ENCODE measurements around the gene LRMDA. TPM values are rescaled to one million over a fixed set of nuclear protein-coding genes. Genes with fewer than 3 reads are reported as not detected.

The LRMDA gene
- total RNA-seq, 1 donor from 2014 or later = 2.1 TPM

DNA sequence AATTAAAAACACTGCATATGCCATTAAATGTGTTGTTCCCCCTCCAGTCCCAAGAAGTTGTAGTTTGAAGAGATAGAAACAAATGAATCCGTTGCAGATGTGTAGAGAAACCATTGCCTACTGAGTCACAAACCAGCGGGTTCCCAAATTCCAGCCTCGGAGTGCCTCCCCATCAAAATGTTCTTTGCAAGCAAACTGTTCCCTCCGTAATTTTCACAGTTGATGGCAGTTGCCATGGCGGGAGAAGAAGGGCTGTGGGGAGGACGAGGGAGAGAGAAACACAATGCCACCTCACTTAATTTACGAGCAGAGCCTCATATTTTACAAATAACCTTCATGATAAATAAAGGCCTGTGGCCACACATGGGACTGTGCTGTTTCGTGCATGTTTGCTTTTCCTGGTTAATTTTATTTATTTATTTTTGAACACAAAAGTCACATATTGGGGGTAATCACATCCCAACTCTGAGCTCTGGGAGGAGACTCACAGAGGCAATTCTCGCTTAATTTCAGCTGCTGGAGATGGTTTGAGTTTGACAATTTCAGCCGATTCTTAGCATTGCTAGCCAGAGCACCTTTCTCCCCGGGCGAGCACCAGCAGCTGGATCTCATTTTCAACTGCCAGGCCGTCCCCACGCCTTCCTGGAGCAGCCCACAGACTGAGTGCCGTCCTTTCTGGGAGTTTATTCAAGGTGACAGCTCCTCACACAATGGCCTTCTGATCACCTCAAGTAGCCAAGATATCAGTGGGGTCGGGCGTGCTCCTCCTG lies 1122.0 kb downstream of the LRMDA start:
- no peaks in the 10 kb centered on the region for H3K9me3 Mint-ChIP-seq (ENCODE audit: unreplicated experiment)
- DNase-seq = no peak
- no peak overlapping the region for H3K4me3 Mint-ChIP-seq (ENCODE audit: unreplicated experiment)
- H3K27me3 Mint-ChIP-seq (ENCODE audit: unreplicated experiment) = peaks cover 2% of the 10 kb centered on the region
- H3K36me3 Mint-ChIP-seq (ENCODE audit: unreplicated experiment) = no peaks in the 10 kb centered on the region
- H3K4me1 Mint-ChIP-seq (ENCODE audit: low read depth, unreplicated experiment) = peaks cover 4% of the 10 kb centered on the region
- TF ChIP-seq, protein P1, sequence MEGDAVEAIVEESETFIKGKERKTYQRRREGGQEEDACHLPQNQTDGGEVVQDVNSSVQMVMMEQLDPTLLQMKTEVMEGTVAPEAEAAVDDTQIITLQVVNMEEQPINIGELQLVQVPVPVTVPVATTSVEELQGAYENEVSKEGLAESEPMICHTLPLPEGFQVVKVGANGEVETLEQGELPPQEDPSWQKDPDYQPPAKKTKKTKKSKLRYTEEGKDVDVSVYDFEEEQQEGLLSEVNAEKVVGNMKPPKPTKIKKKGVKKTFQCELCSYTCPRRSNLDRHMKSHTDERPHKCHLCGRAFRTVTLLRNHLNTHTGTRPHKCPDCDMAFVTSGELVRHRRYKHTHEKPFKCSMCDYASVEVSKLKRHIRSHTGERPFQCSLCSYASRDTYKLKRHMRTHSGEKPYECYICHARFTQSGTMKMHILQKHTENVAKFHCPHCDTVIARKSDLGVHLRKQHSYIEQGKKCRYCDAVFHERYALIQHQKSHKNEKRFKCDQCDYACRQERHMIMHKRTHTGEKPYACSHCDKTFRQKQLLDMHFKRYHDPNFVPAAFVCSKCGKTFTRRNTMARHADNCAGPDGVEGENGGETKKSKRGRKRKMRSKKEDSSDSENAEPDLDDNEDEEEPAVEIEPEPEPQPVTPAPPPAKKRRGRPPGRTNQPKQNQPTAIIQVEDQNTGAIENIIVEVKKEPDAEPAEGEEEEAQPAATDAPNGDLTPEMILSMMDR (IDR thresholded peaks at IDR 0.05; ENCODE audit: partially characterized antibody, unreplicated experiment) = no peak
- H3K27ac Mint-ChIP-seq (ENCODE audit: unreplicated experiment) = no peak overlapping the region

DNA sequence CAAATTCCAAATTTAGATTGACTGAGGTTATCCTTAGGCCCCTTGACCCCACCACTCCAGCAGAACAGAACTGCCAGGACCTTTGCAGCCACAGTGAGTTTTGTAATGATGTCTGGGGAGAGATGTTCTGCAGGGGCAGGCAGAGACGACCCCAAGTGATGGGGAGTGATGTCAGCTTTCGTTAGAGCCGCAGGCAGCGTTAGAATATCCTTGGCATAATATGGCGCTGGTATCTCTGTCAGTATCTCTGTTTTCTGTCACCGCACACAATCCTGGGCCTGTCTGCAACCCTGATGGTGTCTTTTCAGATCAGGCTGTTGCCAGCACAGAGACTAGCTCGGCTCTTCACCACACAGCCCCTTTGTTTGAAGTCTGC lies 1122.6 kb downstream of the LRMDA start:
- TF ChIP-seq, protein P1 (IDR thresholded peaks at IDR 0.05; ENCODE audit: partially characterized antibody, unreplicated experiment) = no peak
- Mint-ChIP-seq H3K27me3 (ENCODE audit: unreplicated experiment) (peaks cover under 1% of the 10 kb centered on the region), H3K27ac (ENCODE audit: unreplicated experiment) (no peak overlapping the region), H3K36me3 (ENCODE audit: unreplicated experiment) (no peaks in the 10 kb centered on the region), H3K9me3 (ENCODE audit: unreplicated experiment) (no peaks in the 10 kb centered on the region), H3K4me3 (ENCODE audit: unreplicated experiment) (no peak overlapping the region), H3K4me1 (ENCODE audit: low read depth, unreplicated experiment) (peaks cover 4% of the 10 kb centered on the region)
- no peak for DNase-seq

DNA sequence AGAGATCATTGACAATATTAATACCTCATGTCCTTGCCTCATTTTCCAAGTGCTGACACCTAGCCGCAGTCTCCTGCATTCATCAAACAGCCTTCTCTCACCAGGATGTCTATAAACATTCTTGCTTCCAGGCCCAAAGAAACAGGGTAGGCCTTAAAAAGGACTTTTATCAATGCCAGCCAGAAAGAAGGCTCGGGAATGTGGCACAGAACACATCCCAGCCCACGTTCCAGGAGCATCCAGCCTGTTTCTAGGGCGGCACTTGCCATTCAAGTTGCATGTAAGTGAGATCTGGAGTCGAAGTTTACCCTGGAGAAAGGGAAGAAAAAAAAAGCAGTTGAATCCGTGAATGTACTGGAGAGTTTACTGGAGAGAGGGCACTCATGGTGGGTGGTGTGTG lies 1123.1 kb downstream of the LRMDA start:
- Mint-ChIP-seq H3K4me1 (ENCODE audit: low read depth, unreplicated experiment) (peaks cover 4% of the 10 kb centered on the region), H3K9me3 (ENCODE audit: unreplicated experiment) (no peaks in the 10 kb centered on the region), H3K27me3 (ENCODE audit: unreplicated experiment) (no peaks in the 10 kb centered on the region), H3K36me3 (ENCODE audit: unreplicated experiment) (no peaks in the 10 kb centered on the region), H3K4me3 (ENCODE audit: unreplicated experiment) (no peak overlapping the region), H3K27ac (ENCODE audit: unreplicated experiment) (no peak overlapping the region)
- TF ChIP-seq, protein P1 (IDR thresholded peaks at IDR 0.05; ENCODE audit: partially characterized antibody, unreplicated experiment) = no peak
- no peak for DNase-seq

- no peaks in the 10 kb centered on the region for H3K36me3 Mint-ChIP-seq (ENCODE audit: unreplicated experiment)
- H3K4me1 Mint-ChIP-seq (ENCODE audit: low read depth, unreplicated experiment) = peaks cover 4% of the 10 kb centered on the region
- DNase-seq = no peak
- H3K27ac Mint-ChIP-seq (ENCODE audit: unreplicated experiment) = no peak overlapping the region
- no peak overlapping the region for H3K4me3 Mint-ChIP-seq (ENCODE audit: unreplicated experiment)
- TF ChIP-seq, protein P1 (IDR thresholded peaks at IDR 0.05; ENCODE audit: partially characterized antibody, unreplicated experiment) = no peak
- no peaks in the 10 kb centered on the region for H3K27me3 Mint-ChIP-seq (ENCODE audit: unreplicated experiment)
- H3K9me3 Mint-ChIP-seq (ENCODE audit: unreplicated experiment) = no peaks in the 10 kb centered on the region
Observed at GRCh38 chr10:76555067-76555670, 1123.7 kb downstream of the LRMDA start.

- no peak overlapping the region for H3K4me3 Mint-ChIP-seq (ENCODE audit: unreplicated experiment)
- no peak overlapping the region for H3K27ac Mint-ChIP-seq (ENCODE audit: unreplicated experiment)
- no peaks in the 10 kb centered on the region for H3K9me3 Mint-ChIP-seq (ENCODE audit: unreplicated experiment)
- no peaks in the 10 kb centered on the region for H3K27me3 Mint-ChIP-seq (ENCODE audit: unreplicated experiment)
- TF ChIP-seq, protein P1 (IDR thresholded peaks at IDR 0.05; ENCODE audit: partially characterized antibody, unreplicated experiment) = no peak
- no peaks in the 10 kb centered on the region for H3K36me3 Mint-ChIP-seq (ENCODE audit: unreplicated experiment)
- no peak for DNase-seq
- H3K4me1 Mint-ChIP-seq (ENCODE audit: low read depth, unreplicated experiment) = peaks cover 4% of the 10 kb centered on the region
Observed at GRCh38 chr10:76557366-76557765, 1125.9 kb downstream of the LRMDA start.
